Loucy (cell line): Measurements from ENCODE around the gene ZNF555.
"Not testable (repeated sequence)": the region's sequence is repeated elsewhere in the genome, so short reads cannot be mapped to it uniquely, and the experiment has no call there.

Experiments
- H2AFZ ChIP-seq: fragments of 200-600 bp; sonication (generic); 2 replicates; pipeline ENCODE4 v1.6.0; 2016; ENCODE audit warnings: antibody characterized with exemption, mild to moderate bottlenecking, low read length, moderate library complexity
- H3F3A ChIP-seq: fragments of 200-600 bp; 2 replicates; pipeline ENCODE4 v1.6.0; 2016; ENCODE audit warnings: antibody characterized with exemption, low read depth, mild to moderate bottlenecking
- H3K27me3 ChIP-seq: fragments of 200-600 bp; sonication (generic); 2 replicates; pipeline ENCODE4 v1.6.1; 2014; ENCODE audit warnings: low read length, mild to moderate bottlenecking; ENCODE audit not compliant: insufficient read depth, poor library complexity, severe bottlenecking
- H3K36me3 ChIP-seq: fragments of 200-600 bp; sonication (generic); 2 replicates; pipeline ENCODE4 v1.6.1; 2016; ENCODE audit warnings: low read length; ENCODE audit not compliant: insufficient read depth
- H3K4me1 ChIP-seq: fragments of 200-600 bp; sonication (generic); 2 replicates; pipeline ENCODE4 v1.5.1; 2014; ENCODE audit warnings: low read length, mild to moderate bottlenecking; ENCODE audit not compliant: insufficient read depth, poor library complexity, severe bottlenecking
- H3K4me2 ChIP-seq: fragments of 200-600 bp; sonication (generic); 2 replicates; pipeline ENCODE4 v1.6.0; 2014; ENCODE audit warnings: antibody characterized with exemption, low read length, low read depth, mild to moderate bottlenecking; ENCODE audit not compliant: poor library complexity, severe bottlenecking
- H3K4me3 ChIP-seq: fragments of 200-600 bp; sonication (generic); 2 replicates; pipeline ENCODE4 v1.5.1; 2014; ENCODE audit warnings: low read length, mild to moderate bottlenecking, mixed read lengths; ENCODE audit not compliant: poor library complexity, severe bottlenecking
- H3K79me2 ChIP-seq: fragments of 200-600 bp; sonication (generic); 2 replicates; pipeline ENCODE4 v1.6.1; 2014; ENCODE audit warnings: low read length; ENCODE audit not compliant: insufficient read depth
- H3K9ac ChIP-seq: fragments of 200-600 bp; sonication (generic); 2 replicates; pipeline ENCODE4 v1.6.0; 2014; ENCODE audit warnings: mild to moderate bottlenecking, low read depth, low read length, moderate library complexity; ENCODE audit not compliant: poor library complexity, severe bottlenecking
- H3K9me2 ChIP-seq: fragments of 200-600 bp; sonication (generic); replicated peaks from 2 replicates; pipeline ENCODE4 v1.6.1; 2016; ENCODE audit warnings: low read depth, low read length, mixed read lengths
- H3K9me3 ChIP-seq: fragments of 200-600 bp; sonication (generic); 2 replicates; pipeline ENCODE4 v1.6.1; 2014; ENCODE audit warnings: mild to moderate bottlenecking, antibody characterized with exemption, low read length, low read depth; ENCODE audit not compliant: insufficient read depth
- H4K20me1 ChIP-seq: fragments of 200-600 bp; sonication (generic); 2 replicates; pipeline ENCODE4 v1.6.0; 2014; ENCODE audit warnings: antibody characterized with exemption, low read length, mild to moderate bottlenecking; ENCODE audit not compliant: insufficient read depth, poor library complexity, severe bottlenecking
- CTCF ChIP-seq: fragments of 200-600 bp; sonication (generic); conservative IDR thresholded peaks from 2 replicates; pipeline ENCODE4 v1.5.1; 2014; ENCODE audit warnings: mild to moderate bottlenecking, antibody characterized with exemption, low read length
- EZH2phosphoT487 ChIP-seq: fragments of 200-600 bp; IDR thresholded peaks from 2 replicates; pipeline ENCODE4 v1.6.1; 2018; ENCODE audit warnings: antibody characterized with exemption, mild to moderate bottlenecking, moderate library complexity, borderline replicate concordance

ZNF555 gene

GRCh38 chr19:2840794-2841791 lies at the start of gene ZNF555:
ZNF555 (plus strand) TSS chr19:2841475; CDS start chr19:2841573, 98 bp downstream.
- H3K9ac ChIP-seq: peak within 1 kb of the TSS; percentile 81
- H3F3A ChIP-seq: no peaks in the 10 kb centered on the region
- H3K36me3 ChIP-seq: no peaks in the 10 kb centered on the region
- H3K4me1 ChIP-seq: peaks cover 24% of the 10 kb centered on the region
- H3K4me2 ChIP-seq: peak within 1 kb of the TSS; percentile 97
- H3K4me3 ChIP-seq: peak within 1 kb of the TSS; percentile 82
- no peaks in the 10 kb centered on the region for H4K20me1 ChIP-seq
- H3K9me2 ChIP-seq: no peaks in the 10 kb centered on the region
- peak within 1 kb of the TSS; percentile 94 for H2AFZ ChIP-seq
- H3K9me3 ChIP-seq: peaks cover 5% of the 10 kb centered on the region; the same call in 1 of the 2 replicates
- peaks cover 17% of the 10 kb centered on the region for H3K79me2 ChIP-seq
- H3K27me3 ChIP-seq: no peaks in the 10 kb centered on the region
- TF ChIP-seq CTCF (peak; percentile 41), EZH2phosphoT487 (no peak)

- Histone ChIP-seq H3K4me3 (no peak overlapping the region), H3K9me2 (no peaks in the 10 kb centered on the region), H3K36me3 (peaks cover 11% of the 10 kb centered on the region; the same call in 1 of the 2 replicates), H3F3A (no peaks in the 10 kb centered on the region), H3K9me3 (no peaks in the 10 kb centered on the region), H3K79me2 (peaks cover 30% of the 10 kb centered on the region), H3K9ac (no peak overlapping the region), H3K4me1 (peaks cover 10% of the 10 kb centered on the region), H3K4me2 (no peak overlapping the region), H2AFZ (no peak overlapping the region), H3K27me3 (no peaks in the 10 kb centered on the region), H4K20me1 (peaks cover 3% of the 10 kb centered on the region)
- TF ChIP-seq EZH2phosphoT487: no peak
- TF ChIP-seq CTCF: no peak
Observed at GRCh38 chr19:2791876-2792275, 49.4 kb upstream of the ZNF555 start.

GRCh38 chr19:2792666-2793065 lies 48.6 kb upstream of the ZNF555 start:
- H3K4me3 ChIP-seq, H3K4me1 ChIP-seq, H3K27me3 ChIP-seq, H3K9me3 ChIP-seq, H3K9me2 ChIP-seq, H3K4me2 ChIP-seq, H3F3A ChIP-seq, H3K9ac ChIP-seq, H2AFZ ChIP-seq, H4K20me1 ChIP-seq: not testable (repeated sequence)
- Histone ChIP-seq H3K79me2 (peaks cover 22% of the 10 kb centered on the region), H3K36me3 (peaks cover 11% of the 10 kb centered on the region; the same call in 1 of the 2 replicates)
